GM12865 (cell line): ENCODE data around the gene GNAI2.
"Not testable (repeated sequence)": the region's sequence is repeated elsewhere in the genome, so short reads cannot be mapped to it uniquely, and the experiment has no call there.

ENCODE experiments used
- DNase-seq: peaks from one replicate; pipeline ENCODE4 v3.0.0; 2010; ENCODE audit warnings: low read depth
- H3K4me3 ChIP-seq: 2 replicates; pipeline ENCODE4 v1.5.1; 2011; ENCODE audit warnings: mild to moderate bottlenecking, low read depth, low read length, control low read depth
- CTCF ChIP-seq: IDR thresholded peaks from 2 replicates; pipeline ENCODE4 v1.5.1; 2011; ENCODE audit warnings: low read length, control low read depth, low read depth, inconsistent platforms; ENCODE audit not compliant: insufficient read depth; ENCODE audit errors: missing control alignments

GNAI2 gene

GRCh38 chr3:50241163-50241562, 5.2 kb downstream of the GNAI2 start:
- no peak for TF ChIP-seq CTCF
- H3K4me3 ChIP-seq, result no peak overlapping the region
- no peak for DNase-seq

DNA sequence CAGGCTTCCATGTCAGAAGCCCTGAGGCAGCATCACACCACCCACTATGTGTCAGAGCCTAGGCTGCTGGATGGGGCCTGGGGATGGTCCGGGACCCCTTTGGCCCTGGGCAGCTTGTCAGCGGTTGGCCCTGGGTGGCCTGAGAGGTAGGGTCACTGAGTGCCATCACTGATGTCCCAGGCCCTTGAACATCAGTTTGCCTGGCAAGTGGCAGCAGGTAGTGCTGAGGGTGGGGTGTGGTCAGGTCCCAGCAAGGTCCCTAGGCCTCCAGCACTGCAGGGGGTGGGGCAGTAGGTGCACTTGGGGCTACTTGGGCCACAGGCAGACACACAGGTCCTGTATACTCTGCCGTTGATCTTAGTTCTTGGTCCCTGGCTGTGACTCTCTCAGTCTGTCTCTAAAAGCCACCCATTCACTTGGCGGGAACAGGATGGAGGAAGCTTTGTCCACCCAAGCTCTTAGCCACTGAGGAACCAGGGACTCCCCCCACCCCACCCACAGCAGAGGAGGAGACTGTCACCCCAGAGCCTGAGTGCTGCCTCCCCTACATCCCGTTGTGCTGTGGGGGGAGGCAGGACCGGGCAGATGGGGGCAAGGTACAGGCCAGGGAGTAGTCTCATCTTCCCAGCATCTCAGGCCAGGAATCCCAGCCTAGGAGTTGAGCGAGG, 5.8 kb downstream of the GNAI2 start:
- H3K4me3 ChIP-seq, result no peak overlapping the region
- DNase-seq, result no peak
- TF ChIP-seq CTCF, result no peak

GRCh38 chr3:50242381-50242770, 6.4 kb downstream of the GNAI2 start:
- TF ChIP-seq CTCF, result no peak
- no peak overlapping the region for H3K4me3 ChIP-seq
- peak; percentile 51 for DNase-seq

DNA sequence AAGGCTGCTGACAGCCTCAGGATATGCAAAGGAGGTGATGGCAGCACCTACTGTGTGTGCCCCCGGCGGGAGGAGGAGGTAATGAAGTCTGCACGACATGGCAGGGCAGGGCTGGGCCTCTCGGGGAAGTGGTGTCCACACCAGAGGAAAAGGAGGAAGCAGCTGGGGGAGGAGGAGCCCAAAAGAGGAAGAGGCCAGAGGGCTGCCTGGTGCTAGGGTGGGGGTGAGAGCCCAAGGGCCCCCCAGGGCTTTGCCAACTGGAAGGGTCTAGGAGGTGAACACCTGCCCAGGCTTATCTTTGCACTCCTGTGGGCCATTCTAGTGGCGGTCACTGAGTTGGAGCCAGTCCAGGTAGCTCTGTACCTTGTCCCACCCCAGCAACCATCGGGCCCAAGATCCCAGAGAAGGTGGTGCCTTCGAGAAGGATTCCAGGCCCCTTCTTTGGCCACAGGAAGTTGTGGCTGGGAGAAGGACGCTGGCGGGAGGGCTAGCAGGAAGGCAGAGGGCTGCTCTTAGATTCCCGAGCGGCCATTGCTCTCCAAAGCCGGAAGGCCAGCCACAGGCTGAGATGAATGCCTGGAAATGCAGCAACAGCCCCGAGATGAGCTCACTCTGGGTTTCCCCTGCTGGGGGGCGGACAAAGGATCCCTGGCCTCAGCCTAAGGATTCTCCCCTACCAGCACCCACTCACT, 7.0 kb downstream of the GNAI2 start:
- TF ChIP-seq CTCF, result no peak
- DNase-seq, result peak; percentile 58
- no peak overlapping the region for H3K4me3 ChIP-seq

GRCh38 chr3:50243543-50243895, 7.5 kb downstream of the GNAI2 start:
- no peak for TF ChIP-seq CTCF
- DNase-seq, result no peak
- H3K4me3 ChIP-seq, result no peak overlapping the region

GRCh38 chr3:50244813-50245212, 8.8 kb downstream of the GNAI2 start:
- not testable (repeated sequence) for H3K4me3 ChIP-seq, DNase-seq

- no peak for DNase-seq
- no peak for TF ChIP-seq CTCF
- peak overlapping the region; percentile 55 for H3K4me3 ChIP-seq
Observed at GRCh38 chr3:50245251-50245745, 9.3 kb downstream of the GNAI2 start.
